Gastroesophageal sphincter (tissue), 3 donors: ENCODE data around the gene SLC25A15.

ENCODE experiments used
- POLR2A ChIP-seq, 2 donors: fragments of 450-650 bp; IDR thresholded peaks; one replicate each; pipeline ENCODE4 v1.6.1; 2017; ENCODE audit warnings: antibody characterized with exemption in 2 of 2, mild to moderate bottlenecking in 2 of 2, moderate library complexity in 1 of 2
- TF ChIP-seq, protein P1 (sequence below), 4 experiments: fragments of 200-600 bp in 2 of 4; fragments of 450-650 bp in 2 of 4; sonication (generic) in 1 of 4; IDR thresholded peaks; one replicate each; pipeline ENCODE4 v1.5.1; 2017 to 2019; ENCODE audit warnings: antibody characterized with exemption in 4 of 4, mild to moderate bottlenecking in 2 of 4, moderate library complexity in 2 of 4

DNA sequence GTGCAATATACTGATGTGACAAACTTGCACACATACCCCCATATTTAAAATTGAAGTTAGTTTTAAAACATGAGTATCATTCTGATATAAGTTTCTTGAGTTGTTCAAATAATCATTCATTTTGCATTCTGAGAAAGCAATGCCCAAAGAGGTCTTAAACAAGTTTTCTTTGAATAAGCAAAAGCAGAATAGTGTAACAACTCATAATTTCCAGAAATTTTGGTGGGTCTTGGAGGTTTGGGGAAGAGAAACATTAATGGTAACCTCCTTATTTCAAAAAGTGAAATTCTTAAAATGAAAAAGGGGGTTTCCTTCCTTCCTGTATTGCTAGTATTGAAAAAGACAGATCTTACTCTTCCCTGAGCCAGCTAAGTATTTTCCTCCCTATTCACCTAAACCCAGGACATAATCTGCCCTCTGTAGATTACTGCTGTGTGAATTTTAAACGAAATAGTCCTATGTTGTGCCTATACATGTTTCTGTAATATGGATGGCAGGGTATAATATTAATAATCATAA is 30.4 kb downstream of the SLC25A15 start:
- TF ChIP-seq, protein P1, sequence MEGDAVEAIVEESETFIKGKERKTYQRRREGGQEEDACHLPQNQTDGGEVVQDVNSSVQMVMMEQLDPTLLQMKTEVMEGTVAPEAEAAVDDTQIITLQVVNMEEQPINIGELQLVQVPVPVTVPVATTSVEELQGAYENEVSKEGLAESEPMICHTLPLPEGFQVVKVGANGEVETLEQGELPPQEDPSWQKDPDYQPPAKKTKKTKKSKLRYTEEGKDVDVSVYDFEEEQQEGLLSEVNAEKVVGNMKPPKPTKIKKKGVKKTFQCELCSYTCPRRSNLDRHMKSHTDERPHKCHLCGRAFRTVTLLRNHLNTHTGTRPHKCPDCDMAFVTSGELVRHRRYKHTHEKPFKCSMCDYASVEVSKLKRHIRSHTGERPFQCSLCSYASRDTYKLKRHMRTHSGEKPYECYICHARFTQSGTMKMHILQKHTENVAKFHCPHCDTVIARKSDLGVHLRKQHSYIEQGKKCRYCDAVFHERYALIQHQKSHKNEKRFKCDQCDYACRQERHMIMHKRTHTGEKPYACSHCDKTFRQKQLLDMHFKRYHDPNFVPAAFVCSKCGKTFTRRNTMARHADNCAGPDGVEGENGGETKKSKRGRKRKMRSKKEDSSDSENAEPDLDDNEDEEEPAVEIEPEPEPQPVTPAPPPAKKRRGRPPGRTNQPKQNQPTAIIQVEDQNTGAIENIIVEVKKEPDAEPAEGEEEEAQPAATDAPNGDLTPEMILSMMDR (IDR thresholded peaks at IDR 0.05) = no peak
- no peak for TF ChIP-seq POLR2A (IDR thresholded peaks at IDR 0.05)
